HAP-1 (cell line): Measurements from ENCODE around the gene BIN1.

Experiments used
- DNase-seq, 2 experiments: peaks; one replicate each; pipeline ENCODE4 v3.0.0-alpha.2; 2016 to 2020; ENCODE audit warnings: low spot score in 2 of 2
- H3K27me3 ChIP-seq: fragments of 250-450 bp; sonication (Bioruptor Pico); 2 replicates; pipeline ENCODE4 v1.5.1; 2020; ENCODE audit warnings: low read depth, mild to moderate bottlenecking, moderate library complexity
- H3K36me3 ChIP-seq: fragments of 250-450 bp; sonication (Bioruptor Pico); replicated peaks from 2 replicates; pipeline ENCODE4 v1.5.1; 2020; ENCODE audit warnings: mild to moderate bottlenecking
- H3K4me1 ChIP-seq: fragments of 250-450 bp; sonication (Bioruptor Pico); 2 replicates; pipeline ENCODE4 v1.5.1; 2020; ENCODE audit warnings: mild to moderate bottlenecking
- H3K4me3 ChIP-seq: fragments of 250-450 bp; sonication (Bioruptor Pico); 2 replicates; pipeline ENCODE4 v1.5.1; 2020; ENCODE audit warnings: mild to moderate bottlenecking, moderate library complexity
- H3K9me3 ChIP-seq: fragments of 250-450 bp; sonication (Bioruptor Pico); 2 replicates; pipeline ENCODE4 v1.5.1; 2020; ENCODE audit warnings: mild to moderate bottlenecking, moderate library complexity
- in situ Hi-C: fragments of 300-500 bp; cut with MboI; formaldehyde crosslinking; loops from 3 replicates; pipeline ENCODE4 v1.14.3; 2020; ENCODE audit warnings: low sequenced_read_pairs, inconsistent platforms, mixed read lengths

The BIN1 gene

DNA sequence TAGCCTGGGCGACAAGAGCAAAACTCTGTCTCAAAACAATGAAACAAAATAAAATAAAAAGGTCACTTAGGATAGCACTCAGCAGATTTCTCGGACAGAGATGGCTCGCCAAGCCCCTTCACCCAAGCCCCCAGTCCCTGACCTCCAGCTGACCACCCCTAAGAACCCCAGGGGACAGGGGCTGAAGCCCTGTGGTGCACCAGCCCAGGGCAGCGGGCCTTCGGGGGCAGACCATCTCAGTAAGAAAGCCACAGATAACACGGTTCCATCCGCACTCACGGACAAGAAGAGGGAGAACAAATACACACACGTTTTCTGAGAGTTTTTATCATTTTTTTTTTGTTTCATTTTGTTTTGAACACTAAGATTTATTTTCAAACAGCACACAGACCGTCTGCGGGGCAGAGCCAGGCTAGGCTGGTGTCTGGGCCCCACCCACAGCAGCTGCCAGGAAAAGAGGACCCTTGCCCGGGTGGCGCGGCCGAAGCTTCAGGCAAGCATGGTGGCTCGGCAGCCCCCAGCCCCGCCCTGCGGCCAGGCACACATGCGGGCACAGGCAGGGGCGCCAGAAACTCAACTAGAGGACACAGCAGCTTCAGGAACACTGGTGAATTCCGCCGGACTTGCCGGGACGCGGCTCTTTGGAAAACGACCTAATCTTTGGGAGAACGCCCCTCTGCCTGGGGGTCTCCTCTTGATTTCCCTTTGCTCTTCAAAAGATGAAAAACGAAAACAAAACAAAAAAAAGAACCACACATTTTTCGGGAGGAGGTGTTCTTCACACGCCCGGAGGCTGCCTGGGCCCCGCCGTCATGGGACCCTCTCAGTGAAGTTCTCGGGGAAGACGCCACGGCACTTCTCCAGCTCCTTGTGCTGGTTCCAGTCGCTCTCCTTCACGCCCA, 59.0 kb downstream of the BIN1 start:
- Histone ChIP-seq H3K4me1 (no peaks in the 10 kb centered on the region), H3K4me3 (no peak overlapping the region), H3K27me3 (no peaks in the 10 kb centered on the region), H3K36me3 (no peaks in the 10 kb centered on the region), H3K9me3 (no peaks in the 10 kb centered on the region)
- in situ Hi-C loops, result no loop called here
- peak in 1 of 2 experiments; percentile 5 for DNase-seq

DNA sequence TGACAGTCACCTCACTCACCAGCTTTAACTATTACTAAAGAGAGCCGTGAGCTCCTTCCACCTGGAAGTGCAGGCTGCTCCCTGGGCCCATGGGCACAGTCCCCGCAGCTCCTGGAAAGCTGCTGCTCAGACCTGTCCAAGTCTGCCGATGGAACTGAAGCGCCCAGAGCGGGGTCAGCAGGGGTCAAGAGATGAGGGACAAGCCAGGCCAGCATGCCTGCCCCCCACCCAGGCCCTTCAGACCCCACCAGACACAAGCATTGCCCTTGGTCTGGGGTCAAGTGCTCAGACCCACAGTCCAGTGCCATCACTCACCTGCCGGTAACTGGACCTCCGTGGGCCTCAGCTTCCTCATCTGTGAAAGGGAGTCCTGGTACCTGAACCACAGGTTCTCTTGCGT, 59.9 kb downstream of the BIN1 start:
- H3K4me3 ChIP-seq, result no peak overlapping the region
- DNase-seq, result peak in 1 of 2 experiments; percentile 2
- H3K27me3 ChIP-seq, result no peaks in the 10 kb centered on the region
- in situ Hi-C loops, result no loop called here
- H3K4me1 ChIP-seq, result no peaks in the 10 kb centered on the region
- H3K9me3 ChIP-seq, result no peaks in the 10 kb centered on the region
- H3K36me3 ChIP-seq, result no peaks in the 10 kb centered on the region

DNA sequence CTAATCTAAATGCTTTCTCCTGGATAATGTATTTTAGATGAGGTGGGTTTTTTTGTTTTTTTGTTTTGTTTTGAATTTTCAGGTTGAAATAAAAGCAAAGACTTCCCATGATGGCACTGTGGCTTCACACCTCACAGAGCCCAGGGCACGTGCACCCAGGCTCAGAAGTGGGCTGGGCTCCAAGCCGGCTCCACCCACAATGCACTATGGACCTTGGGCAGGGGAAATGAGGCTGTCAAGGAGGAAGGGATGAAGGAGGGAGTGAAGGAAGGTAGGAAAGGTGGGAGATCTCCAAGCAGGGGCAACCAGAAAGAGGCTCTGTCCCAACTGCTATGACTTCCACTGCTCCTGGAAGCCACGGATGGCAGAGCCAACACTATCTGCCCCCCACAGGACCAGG, 60.4 kb downstream of the BIN1 start:
- in situ Hi-C loops, result no loop called here
- no peaks in the 10 kb centered on the region for H3K36me3 ChIP-seq
- peak in 1 of 2 experiments; percentile 7 for DNase-seq

DNA sequence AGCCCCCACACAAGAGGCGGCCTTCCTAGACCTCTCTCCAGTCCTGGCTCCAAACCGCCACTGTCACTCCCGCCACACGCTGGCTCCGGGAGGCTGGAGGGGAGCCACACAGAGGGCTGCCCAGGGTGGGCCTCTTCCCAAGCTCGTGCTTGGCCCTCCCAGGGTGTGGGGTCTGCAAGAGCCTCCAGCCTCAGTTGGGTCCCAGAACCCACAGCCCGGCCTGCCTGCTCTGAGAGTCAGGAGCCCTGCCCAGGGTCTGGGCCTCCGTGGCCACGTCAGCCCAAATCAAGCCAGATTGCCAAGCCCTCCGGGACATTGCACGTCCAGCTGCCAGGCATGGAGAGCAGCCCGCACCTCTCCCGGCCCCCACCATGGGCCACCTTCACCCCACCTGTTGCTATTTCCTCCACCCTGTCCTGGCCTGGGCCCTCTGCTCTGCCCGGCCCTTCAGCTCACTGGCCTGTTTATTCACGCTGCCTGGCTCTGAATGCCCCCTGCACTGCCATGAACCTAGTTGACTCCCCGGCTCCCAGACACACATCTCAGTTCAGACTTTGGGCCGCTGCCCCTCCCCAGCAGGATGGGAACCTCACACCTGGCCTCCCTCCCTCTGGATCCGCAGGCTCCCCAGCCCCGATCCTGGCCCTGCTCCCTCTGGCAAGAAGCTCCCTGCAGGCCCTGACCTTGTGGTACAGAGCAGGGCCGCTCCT, 61.0 kb downstream of the BIN1 start:
- no peaks in the 10 kb centered on the region for H3K36me3 ChIP-seq
- H3K4me3 ChIP-seq, result no peak overlapping the region
- no peaks in the 10 kb centered on the region for H3K4me1 ChIP-seq
- no peaks in the 10 kb centered on the region for H3K27me3 ChIP-seq
- in situ Hi-C loops, result no loop called here
- peak in 1 of 2 experiments; percentile 6 for DNase-seq
- H3K9me3 ChIP-seq, result no peaks in the 10 kb centered on the region

More for the DNA sequence above, 60.4 kb downstream of the BIN1 start:
- no peaks in the 10 kb centered on the region for H3K27me3 ChIP-seq
- H3K9me3 ChIP-seq, result no peaks in the 10 kb centered on the region
- H3K4me3 ChIP-seq, result no peak overlapping the region
- H3K4me1 ChIP-seq, result no peaks in the 10 kb centered on the region

GRCh38 chr2:127044977-127045661, 61.8 kb downstream of the BIN1 start:
- no peak overlapping the region for H3K4me3 ChIP-seq
- no peaks in the 10 kb centered on the region for H3K9me3 ChIP-seq
- in situ Hi-C loops, result no loop called here
- DNase-seq, result no peak
- H3K4me1 ChIP-seq, result no peaks in the 10 kb centered on the region
- no peaks in the 10 kb centered on the region for H3K27me3 ChIP-seq
- no peaks in the 10 kb centered on the region for H3K36me3 ChIP-seq

DNA sequence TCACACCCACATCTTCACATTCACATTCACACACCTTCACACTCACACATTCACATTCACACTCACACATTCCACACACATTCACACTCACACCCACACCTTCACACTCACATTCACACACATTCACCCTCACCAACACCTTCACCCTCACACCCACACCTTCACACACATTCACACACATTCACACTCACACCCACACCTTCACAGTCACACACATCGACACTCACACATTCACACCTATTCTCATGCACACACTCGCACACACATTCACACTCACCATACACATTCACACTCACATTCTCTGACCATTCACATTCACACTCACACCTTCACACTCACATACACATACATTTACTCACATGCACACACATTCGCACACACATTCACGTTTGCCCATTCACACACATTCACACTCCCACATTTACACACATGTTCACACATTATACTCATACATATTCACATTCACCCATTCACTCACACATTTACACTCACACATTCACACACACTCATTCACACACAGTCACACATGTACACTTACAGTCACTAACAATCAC, 62.7 kb downstream of the BIN1 start:
- no peaks in the 10 kb centered on the region for H3K27me3 ChIP-seq
- in situ Hi-C loops, result no loop called here
- no peak overlapping the region for H3K4me3 ChIP-seq
- no peak for DNase-seq
- H3K9me3 ChIP-seq, result no peaks in the 10 kb centered on the region
- no peaks in the 10 kb centered on the region for H3K36me3 ChIP-seq
- H3K4me1 ChIP-seq, result no peaks in the 10 kb centered on the region

DNA sequence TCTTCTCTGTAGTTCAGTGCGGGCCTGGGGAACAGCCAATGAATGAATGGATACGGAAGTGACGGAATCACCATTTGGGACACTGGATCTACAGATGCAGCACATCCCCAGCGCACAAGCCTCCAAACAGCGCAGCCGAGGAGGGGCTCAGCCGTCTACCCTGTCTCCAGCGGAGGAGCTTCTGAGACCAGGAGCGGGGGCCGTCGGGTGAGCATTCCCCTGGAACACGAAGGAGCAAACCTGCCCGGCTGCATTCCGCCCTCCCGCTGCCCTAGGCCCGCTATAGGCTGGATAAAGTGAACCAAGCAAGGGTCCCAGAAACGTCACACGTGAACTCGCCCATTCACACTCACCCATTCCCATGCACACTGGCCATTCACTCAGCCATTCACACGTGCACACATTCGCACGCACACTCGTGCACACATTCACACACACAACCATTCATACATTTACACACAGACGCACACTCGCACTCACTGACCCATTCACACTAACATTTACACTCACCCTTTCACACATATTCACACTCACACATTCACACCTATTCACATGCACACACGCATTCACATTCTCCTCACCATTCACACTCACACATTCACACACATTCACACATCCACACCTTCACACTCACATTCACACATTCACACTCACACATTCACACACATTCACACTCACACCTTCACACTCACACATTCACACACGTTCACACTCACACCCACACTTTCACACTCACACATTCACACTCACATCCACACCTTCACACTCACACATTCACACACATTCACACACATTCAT, 63.4 kb downstream of the BIN1 start:
- no peak for DNase-seq
- H3K27me3 ChIP-seq, result no peaks in the 10 kb centered on the region
- no peaks in the 10 kb centered on the region for H3K9me3 ChIP-seq
- H3K36me3 ChIP-seq, result no peaks in the 10 kb centered on the region
- H3K4me3 ChIP-seq, result no peak overlapping the region
- no peaks in the 10 kb centered on the region for H3K4me1 ChIP-seq
- in situ Hi-C loops, result no loop called here

DNA sequence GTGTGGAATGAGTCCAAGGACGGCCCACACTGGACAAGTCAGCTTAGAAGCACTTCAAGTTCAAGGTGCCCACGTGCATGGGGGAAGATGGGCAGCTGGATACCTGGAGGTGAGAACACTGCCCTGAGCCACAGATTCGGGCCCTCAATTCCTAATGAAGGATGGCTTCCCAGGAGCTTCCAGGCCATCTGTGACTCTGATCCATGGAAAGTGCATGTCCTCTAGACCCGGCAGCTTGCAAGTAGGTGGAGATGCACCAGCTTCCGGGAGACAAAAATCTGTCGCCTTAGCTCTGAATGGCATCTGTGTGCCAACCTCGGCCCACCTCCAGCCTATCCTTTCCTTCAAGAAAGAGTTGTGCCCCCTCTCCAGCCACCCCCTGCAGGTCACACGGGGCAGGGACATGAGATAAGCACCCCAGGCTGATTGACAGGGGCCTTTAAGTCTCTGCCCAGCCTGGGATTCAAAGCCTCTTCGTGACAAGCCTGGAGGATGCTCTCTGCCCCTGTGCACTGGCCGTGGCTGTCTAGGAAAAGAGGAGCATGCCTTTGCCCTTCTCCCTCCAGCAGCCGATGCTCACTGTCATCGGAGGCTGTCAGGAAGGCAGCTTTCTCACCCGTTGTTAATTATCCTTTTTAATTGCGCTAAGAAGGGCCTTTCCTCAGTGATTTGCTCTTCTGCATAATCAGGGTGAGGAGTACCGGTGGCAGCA, 65.5 kb downstream of the BIN1 start:
- no peaks in the 10 kb centered on the region for H3K36me3 ChIP-seq
- no peak for DNase-seq
- no peaks in the 10 kb centered on the region for H3K27me3 ChIP-seq
- no peak overlapping the region for H3K4me3 ChIP-seq
- no peaks in the 10 kb centered on the region for H3K4me1 ChIP-seq
- in situ Hi-C loops, result no loop called here
- H3K9me3 ChIP-seq, result no peaks in the 10 kb centered on the region

GRCh38 chr2:127040169-127040568, 66.8 kb downstream of the BIN1 start:
- Histone ChIP-seq H3K4me1 (no peaks in the 10 kb centered on the region), H3K9me3 (no peaks in the 10 kb centered on the region), H3K4me3 (no peak overlapping the region), H3K27me3 (no peaks in the 10 kb centered on the region), H3K36me3 (no peaks in the 10 kb centered on the region)
- DNase-seq, result no peak
- in situ Hi-C loops, result no loop called here

- Histone ChIP-seq H3K4me3 (no peak overlapping the region), H3K36me3 (no peaks in the 10 kb centered on the region), H3K27me3 (no peaks in the 10 kb centered on the region), H3K9me3 (no peaks in the 10 kb centered on the region), H3K4me1 (no peaks in the 10 kb centered on the region)
- in situ Hi-C loops, result no loop called here
- no peak for DNase-seq
These were observed 67.4 kb downstream of the BIN1 start for GRCh38 chr2:127039387-127040031.

- no peaks in the 10 kb centered on the region for H3K36me3 ChIP-seq
- H3K9me3 ChIP-seq, result no peaks in the 10 kb centered on the region
- no peak overlapping the region for H3K4me3 ChIP-seq
- no peaks in the 10 kb centered on the region for H3K4me1 ChIP-seq
- in situ Hi-C loops, result no loop called here
- no peak for DNase-seq
- H3K27me3 ChIP-seq, result 0 out of 2 replicates have a peak, but pooled peaks cover 2% of the 10 kb centered on the region
These were observed 69.5 kb downstream of the BIN1 start for GRCh38 chr2:127037476-127037875.

- H3K9me3 ChIP-seq, result no peaks in the 10 kb centered on the region
- no peaks in the 10 kb centered on the region for H3K4me1 ChIP-seq
- in situ Hi-C loops, result no loop called here
- 0 out of 2 replicates have a peak, but pooled peaks cover 2% of the 10 kb centered on the region for H3K27me3 ChIP-seq
- no peak for DNase-seq
- H3K4me3 ChIP-seq, result no peak overlapping the region
- no peaks in the 10 kb centered on the region for H3K36me3 ChIP-seq
These were observed 71.9 kb downstream of the BIN1 start for GRCh38 chr2:127034883-127035611.
